ENCODE data around the gene BCR.

DNA sequence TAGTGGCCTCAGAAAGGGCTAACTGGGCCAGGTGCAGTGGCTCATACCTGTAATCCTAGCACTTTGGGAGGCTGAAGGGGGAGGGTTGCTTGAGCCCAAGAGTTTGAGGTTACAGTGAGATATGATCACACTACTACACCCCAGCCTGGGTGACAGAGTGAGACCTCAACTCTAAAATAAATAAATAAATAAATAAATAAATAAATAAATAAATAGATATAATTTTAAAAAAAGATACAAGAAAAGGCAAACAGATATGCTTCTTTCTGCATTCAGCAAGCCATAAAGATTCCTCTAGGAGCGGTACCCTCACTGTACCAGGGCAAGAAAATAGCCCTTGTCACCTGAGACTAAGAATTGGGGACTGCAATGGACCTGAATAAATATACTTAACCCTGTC, 37.2 kb upstream of the BCR start:
- TF ChIP-seq POLR2AphosphoS5 (IDR thresholded peaks at IDR 0.05), result no peak
- TF ChIP-seq EZH2 (IDR thresholded peaks at IDR 0.05; ENCODE audit: borderline replicate concordance, insufficient read depth, low read length, poor library complexity, severe bottlenecking), result no peak
- TF ChIP-seq SMC3 (conservative IDR thresholded peaks at IDR 0.05; ENCODE audit: poor library complexity), result no peak
- TF ChIP-seq, protein P1, sequence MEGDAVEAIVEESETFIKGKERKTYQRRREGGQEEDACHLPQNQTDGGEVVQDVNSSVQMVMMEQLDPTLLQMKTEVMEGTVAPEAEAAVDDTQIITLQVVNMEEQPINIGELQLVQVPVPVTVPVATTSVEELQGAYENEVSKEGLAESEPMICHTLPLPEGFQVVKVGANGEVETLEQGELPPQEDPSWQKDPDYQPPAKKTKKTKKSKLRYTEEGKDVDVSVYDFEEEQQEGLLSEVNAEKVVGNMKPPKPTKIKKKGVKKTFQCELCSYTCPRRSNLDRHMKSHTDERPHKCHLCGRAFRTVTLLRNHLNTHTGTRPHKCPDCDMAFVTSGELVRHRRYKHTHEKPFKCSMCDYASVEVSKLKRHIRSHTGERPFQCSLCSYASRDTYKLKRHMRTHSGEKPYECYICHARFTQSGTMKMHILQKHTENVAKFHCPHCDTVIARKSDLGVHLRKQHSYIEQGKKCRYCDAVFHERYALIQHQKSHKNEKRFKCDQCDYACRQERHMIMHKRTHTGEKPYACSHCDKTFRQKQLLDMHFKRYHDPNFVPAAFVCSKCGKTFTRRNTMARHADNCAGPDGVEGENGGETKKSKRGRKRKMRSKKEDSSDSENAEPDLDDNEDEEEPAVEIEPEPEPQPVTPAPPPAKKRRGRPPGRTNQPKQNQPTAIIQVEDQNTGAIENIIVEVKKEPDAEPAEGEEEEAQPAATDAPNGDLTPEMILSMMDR (IDR thresholded peaks at IDR 0.05; ENCODE audit: poor library complexity, severe bottlenecking), result no peak
- TF ChIP-seq EP300 (conservative IDR thresholded peaks at IDR 0.05; ENCODE audit: poor library complexity, severe bottlenecking), result no peak
- TF ChIP-seq MXI1 (conservative IDR thresholded peaks at IDR 0.05; ENCODE audit: poor library complexity, severe bottlenecking), result no peak
- no peak for TF ChIP-seq TAF1 (IDR thresholded peaks at IDR 0.05; ENCODE audit: low read depth)
- TF ChIP-seq, protein P2, sequence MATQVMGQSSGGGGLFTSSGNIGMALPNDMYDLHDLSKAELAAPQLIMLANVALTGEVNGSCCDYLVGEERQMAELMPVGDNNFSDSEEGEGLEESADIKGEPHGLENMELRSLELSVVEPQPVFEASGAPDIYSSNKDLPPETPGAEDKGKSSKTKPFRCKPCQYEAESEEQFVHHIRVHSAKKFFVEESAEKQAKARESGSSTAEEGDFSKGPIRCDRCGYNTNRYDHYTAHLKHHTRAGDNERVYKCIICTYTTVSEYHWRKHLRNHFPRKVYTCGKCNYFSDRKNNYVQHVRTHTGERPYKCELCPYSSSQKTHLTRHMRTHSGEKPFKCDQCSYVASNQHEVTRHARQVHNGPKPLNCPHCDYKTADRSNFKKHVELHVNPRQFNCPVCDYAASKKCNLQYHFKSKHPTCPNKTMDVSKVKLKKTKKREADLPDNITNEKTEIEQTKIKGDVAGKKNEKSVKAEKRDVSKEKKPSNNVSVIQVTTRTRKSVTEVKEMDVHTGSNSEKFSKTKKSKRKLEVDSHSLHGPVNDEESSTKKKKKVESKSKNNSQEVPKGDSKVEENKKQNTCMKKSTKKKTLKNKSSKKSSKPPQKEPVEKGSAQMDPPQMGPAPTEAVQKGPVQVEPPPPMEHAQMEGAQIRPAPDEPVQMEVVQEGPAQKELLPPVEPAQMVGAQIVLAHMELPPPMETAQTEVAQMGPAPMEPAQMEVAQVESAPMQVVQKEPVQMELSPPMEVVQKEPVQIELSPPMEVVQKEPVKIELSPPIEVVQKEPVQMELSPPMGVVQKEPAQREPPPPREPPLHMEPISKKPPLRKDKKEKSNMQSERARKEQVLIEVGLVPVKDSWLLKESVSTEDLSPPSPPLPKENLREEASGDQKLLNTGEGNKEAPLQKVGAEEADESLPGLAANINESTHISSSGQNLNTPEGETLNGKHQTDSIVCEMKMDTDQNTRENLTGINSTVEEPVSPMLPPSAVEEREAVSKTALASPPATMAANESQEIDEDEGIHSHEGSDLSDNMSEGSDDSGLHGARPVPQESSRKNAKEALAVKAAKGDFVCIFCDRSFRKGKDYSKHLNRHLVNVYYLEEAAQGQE (IDR thresholded peaks at IDR 0.05; ENCODE audit: borderline replicate concordance), result no peak
- TF ChIP-seq RAD21 (conservative IDR thresholded peaks at IDR 0.05), result no peak
